ENCODE results near the gene CYP3A4.
"Not testable (repeated sequence)": the region's sequence is repeated elsewhere in the genome, so short reads cannot be mapped to it uniquely, and the experiment has no call there.

The CYP3A4 gene
- 0 to 0.21 (median 0) reads per million in 18 experiments for total RNA-seq

- DNase-seq = no peak
Observed at GRCh38 chr7:99784007-99784406, at the start of gene CYP3A4. Gene CYP3A4 (minus strand): TSS chr7:99784184. CDS start chr7:99784081, 103 bp downstream.

DNA sequence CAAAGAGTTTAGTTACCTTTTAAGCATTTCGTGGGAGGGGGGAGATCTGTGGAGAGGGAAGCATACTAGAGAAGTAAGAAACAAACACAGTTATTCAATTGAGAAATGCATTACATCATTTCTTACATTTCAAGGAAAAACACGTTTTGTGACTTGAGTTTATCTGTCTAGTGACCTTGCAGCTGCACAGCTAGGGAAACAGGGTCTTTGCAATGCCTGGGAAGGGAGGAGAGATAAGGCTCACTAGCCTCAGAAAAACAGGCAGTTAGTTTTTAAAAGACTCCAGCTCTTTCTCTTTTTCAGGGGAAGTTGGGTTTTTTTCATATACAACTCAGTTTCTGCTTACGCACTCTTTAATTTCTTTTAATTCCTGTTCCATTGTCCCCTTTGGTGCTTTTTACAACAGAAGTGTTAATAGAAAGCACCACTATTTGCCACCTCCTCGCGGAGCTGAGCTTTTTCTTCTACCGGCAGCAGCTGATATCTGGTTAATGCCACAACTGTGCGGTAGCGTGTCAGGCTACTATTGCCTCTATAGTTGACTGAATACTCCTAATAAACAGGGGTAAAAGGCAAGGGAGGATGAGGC is 49.4 kb upstream of the CYP3A4 start:
- peak in 1 of 2 donors; percentile 33 for DNase-seq

GRCh38 chr7:99831595-99831994 is 47.6 kb upstream of the CYP3A4 start:
- no peak for DNase-seq

- no peak for DNase-seq
Observed at GRCh38 chr7:99829524-99830160, 45.7 kb upstream of the CYP3A4 start.

DNA sequence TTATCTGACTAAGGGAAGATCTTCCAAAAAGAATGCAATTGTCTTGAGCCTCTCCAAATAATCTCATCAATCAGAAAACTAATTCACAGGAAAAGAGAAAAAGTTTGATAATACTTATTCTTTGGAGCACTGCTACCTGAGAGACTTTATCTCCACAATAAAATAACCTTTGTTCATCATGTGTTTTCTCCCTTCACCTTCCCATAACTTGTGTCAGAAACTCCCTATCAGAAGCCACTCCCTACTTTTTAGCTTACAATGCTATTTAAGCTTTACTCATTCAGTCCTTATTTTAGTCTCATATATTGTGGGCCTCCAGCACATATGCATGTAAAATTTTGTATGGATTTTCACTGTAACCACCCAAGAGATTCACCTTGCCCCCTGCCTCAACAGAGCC is 44.8 kb upstream of the CYP3A4 start:
- no peak for DNase-seq

- DNase-seq = no peak
Observed at GRCh38 chr7:99827040-99827778, 43.2 kb upstream of the CYP3A4 start.

- DNase-seq = no peak
Observed at GRCh38 chr7:99825873-99826272, 41.9 kb upstream of the CYP3A4 start.

DNA sequence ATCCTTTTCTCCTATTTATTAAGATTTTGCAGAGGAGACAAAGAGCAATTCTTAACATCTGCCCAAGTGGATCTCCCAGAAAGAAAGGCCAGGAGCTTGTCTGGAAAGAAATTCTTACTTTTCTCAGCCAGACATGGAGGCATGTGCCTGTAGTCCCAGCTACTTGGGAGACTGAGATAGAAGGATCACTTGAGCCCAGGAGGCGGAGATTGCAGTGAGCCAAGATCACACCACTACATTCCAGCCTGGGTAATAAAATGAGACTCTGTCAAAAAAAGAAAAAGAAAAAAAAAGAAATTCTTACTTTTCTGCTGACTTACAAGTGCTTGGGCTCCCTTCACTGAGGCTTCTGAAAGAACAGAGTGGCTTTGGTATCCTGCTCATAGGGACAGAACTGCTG is 41.5 kb upstream of the CYP3A4 start:
- DNase-seq = no peak

DNA sequence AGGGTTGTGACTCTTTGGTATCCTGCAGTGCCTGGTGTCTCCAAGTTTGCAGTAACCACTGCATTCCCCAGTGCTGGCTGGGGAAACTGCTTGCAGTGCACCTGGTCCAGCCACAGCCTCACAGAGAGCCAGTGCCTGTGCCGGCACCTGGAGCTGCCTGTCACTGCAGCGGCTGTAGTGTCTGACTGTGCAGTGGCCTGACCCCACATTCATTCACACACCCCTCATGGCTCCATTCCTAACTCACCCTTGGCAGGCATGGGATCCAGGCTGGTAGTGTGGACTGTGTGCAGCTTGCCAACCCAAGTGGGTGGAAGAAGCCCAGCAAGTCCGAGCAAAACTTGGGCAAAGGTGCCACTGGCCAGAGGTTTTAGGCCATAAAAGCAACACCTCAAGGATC is 40.1 kb upstream of the CYP3A4 start:
- no peak for DNase-seq

GRCh38 chr7:99822731-99823718 is 39.0 kb upstream of the CYP3A4 start:
- no peak for DNase-seq

- DNase-seq = no peak
Observed at GRCh38 chr7:99820408-99821027, 36.5 kb upstream of the CYP3A4 start.

- DNase-seq = no peak
Observed at GRCh38 chr7:99808766-99809165, 24.8 kb upstream of the CYP3A4 start.

DNA sequence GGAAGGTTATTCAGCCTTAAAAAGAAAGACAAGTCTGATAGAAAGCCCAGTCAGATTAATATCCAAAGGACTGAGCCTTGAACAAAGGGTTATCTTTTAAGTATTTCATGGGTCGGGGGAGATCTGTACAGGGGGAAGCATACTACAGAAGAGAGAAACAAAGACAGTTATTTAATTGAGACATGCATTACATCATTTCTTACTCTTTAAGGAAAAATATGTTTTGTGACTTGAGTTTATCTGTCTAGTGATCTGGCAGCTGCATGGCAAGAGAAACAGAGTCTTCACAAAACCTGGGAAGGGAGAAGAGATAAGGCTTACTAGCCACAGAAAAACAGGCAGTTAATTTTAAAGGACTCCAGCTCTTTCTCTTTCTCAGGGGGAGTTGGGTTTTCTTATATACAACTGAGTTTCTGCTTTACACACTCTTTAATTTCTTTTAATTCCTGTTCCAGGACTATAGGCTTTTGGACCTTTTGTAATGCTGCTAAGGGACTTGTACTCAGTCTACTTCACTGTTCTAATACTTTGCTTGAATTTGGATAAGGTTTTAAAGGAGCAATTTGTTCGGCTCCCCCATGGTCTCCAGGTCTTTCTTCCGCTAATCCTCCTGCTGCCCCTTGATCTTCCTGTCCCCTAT is 23.0 kb upstream of the CYP3A4 start:
- DNase-seq = no peak

DNA sequence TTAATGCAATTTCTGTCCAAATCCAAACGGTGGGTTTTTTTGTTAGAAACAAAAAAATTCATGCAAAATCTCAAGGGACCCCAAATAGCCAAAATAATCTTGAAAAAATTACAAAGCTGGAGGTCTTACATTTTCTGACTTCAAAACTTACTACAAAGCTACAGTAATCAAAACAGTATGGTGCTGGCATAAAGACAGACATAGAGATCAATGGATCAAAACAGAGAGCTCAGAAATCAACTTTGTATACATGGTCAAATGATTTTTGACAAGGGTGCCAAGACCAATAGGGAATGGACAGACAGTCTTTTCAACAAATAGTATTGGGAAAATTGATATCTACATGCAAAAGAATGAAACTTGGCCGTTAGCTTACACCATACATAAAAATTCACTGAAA is 21.7 kb upstream of the CYP3A4 start:
- DNase-seq = no peak

- DNase-seq = not testable (repeated sequence)
Observed at GRCh38 chr7:99803118-99803517, 19.1 kb upstream of the CYP3A4 start.

DNA sequence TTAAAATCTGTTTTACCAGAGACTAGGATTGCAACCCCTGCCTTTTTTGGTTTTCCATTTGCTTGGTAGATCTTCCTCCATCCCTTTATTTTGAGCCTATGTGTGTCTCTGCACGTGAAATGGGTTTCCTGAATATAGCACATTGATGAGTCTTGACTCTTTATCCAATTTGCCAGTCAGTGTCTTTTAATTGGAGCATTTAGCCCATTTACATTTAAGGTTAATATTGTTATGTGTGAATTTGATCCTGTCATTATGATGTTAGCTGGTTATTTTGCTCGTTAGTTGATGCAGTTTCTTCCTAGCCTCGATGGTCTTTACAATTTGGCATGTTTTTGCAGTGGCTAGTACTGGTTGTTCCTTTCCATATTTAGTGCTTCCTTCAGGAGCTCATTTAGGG is 17.4 kb upstream of the CYP3A4 start:
- DNase-seq = not testable (repeated sequence)

GRCh38 chr7:99798972-99799371 is 15.0 kb upstream of the CYP3A4 start:
- DNase-seq = no peak

GRCh38 chr7:99795864-99796263 is 11.9 kb upstream of the CYP3A4 start:
- not testable (repeated sequence) for DNase-seq

GRCh38 chr7:99794585-99795502 is 10.9 kb upstream of the CYP3A4 start:
- no peak for DNase-seq

- no peak for DNase-seq
Observed at GRCh38 chr7:99793443-99793842, 9.5 kb upstream of the CYP3A4 start.

GRCh38 chr7:99792967-99793366 is 9.0 kb upstream of the CYP3A4 start:
- DNase-seq = no peak
